ENCODE results near the gene BCL7A.
"Not testable (repeated sequence)": the region's sequence is repeated elsewhere in the genome, so short reads cannot be mapped to it uniquely, and the experiment has no call there.

Gene BCL7A

DNA sequence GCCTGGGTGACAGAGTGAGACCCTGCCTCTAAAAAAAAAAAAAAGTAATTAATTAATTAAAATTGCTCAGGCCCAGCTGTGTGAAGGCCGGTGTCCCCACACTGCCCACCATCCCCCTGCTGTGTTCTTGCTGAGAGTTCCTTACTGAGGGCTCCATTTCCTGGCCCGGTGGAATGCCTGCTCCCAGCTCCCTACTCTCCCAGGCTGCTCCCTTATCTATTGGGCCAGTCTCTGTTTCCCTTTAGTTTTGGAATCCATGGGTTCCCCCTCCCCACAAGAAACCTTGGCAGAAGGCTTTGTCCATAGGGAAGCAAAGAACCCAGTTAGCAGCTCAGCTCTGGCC lies 75.9 kb downstream of the BCL7A start:
- no peak for DNase-seq

DNA sequence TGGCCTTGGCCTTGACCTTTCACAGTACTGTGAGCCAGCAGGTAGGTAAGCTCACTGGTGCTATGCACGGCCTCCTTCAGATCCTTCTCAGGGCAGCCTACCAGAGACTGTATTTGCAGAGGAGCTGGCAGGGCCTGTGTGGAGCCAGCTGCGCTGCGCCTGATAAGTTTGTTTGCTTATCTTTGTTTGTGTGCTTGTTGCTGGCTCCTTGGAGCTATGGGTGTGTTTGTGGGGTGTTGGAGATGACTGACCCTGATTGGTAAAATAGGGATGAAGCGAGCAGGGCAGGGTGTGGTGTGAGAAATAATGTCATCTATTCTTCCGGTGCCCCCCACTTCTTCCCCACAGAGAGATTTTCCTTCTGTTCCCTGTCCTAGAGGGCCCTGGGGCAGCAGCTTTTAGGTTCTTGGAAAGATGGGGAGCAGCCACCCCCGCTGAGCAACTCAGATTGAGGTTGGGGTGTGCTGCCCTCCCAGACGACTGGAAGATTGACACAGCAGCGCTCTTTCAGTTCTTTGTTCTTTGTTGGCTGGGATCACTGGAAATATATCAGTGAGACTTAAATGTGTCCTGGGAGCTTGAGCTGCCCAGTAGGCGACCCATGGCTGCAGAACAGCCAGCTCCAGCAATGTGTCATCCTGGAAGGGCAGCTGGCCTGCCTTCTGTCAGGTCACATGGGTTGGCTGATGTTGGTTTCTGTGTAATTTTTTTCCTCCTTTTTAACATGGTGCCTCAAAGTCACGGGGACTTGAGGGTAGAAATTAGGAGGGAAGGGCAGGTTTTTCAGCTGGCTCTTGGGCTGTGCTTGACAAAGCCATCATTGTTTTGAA lies 76.5 kb downstream of the BCL7A start:
- DNase-seq: no peak

DNA sequence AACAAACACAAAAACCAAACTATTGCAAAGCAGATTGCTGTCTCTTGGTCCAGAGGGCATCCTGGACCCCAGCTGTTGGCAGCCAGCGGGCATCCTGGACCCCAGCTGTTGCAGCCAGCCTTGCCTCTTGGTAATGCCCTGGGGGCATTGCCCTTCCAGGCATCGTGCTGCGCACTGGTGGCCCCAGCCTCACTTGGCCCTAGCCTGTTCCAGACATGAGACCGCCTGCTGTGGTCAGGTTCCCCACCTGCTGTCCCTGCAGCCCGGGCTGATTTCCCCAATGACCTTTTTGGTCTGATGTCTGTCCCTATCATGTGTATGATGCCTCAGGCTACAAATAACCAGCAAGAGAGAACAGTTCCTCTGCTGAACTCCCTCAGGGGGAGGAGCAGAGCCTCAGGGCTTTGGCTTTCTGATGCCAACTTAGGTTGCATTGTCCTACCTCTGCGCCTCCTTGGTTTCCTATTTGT lies 77.6 kb downstream of the BCL7A start:
- no peak for DNase-seq

DNA sequence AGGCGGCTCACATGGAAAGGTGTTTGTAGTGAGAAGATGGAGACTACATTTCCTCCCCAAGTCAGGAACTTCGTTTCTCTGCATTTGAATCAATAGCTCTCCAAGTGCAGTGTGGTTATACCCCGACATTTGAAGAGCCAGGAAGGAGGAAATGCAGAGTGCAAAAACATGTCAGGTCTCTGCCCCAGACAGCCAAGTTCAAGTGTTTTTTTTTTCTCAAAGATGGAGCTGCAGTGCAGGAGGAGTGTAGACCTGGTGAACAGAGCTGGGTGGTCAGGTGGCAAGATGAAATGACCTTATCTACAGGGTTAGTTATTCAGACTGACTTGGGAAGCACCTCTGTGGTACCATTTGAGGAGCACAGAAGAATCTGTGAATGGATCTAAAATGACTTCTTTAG lies 78.2 kb downstream of the BCL7A start:
- DNase-seq: no peak

DNA sequence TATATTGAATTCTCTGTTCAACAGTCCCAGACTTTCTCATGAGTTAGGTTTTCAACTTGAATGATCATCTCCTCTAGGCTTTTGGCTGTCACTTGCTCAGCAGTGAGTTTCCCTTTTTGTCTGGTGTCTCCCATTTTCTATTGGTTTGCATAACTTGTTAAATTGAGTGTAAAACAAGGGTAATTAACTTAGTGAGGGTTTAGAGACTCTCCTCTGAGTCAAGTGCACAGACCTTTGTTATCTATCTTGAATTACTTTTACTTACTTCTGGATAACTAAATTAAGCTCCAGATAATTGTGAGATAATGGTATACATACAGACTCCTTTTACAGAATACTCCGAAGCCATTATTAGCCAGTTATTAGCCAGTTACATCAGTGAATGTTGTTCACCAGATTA lies 78.9 kb downstream of the BCL7A start:
- no peak for DNase-seq

DNA sequence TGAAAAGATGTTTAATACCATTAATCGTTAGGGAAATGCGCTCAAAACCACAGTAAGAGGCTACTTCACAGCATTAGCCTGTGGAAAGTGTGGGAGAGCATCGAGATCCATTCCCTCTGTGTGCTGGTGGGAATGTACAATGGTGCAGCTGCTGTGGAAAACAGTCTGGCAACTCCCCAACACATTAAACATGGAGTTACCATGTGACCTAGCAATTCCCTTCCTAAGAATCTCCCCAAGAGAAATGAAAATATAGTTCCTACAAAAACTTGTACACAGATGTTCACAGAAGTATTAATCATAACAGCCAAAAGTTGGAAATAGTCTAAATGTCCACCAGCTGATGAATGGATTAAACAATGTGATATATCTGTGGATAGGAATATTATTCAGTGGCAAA lies 80.6 kb downstream of the BCL7A start:
- no peak for DNase-seq

DNA sequence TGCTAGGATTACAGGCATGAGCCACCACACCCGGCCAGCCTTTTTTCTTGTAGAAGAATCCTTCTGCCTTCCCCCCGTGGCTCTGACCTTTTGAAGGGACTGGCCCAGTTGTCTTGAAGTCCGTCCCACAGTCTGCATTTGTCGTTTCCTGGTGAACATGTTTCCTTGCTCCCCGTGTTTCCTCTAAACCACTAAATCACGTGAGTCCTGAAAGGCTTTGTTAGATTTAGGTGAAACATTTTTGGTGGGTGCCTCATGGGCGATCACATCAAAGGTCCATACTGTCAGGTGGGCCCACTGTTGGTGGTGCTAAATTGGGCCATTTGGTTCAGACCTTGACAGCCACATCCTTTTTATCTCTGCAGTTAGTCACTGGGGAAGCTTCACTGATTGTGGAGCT lies 83.2 kb downstream of the BCL7A start:
- no peak for DNase-seq

DNA sequence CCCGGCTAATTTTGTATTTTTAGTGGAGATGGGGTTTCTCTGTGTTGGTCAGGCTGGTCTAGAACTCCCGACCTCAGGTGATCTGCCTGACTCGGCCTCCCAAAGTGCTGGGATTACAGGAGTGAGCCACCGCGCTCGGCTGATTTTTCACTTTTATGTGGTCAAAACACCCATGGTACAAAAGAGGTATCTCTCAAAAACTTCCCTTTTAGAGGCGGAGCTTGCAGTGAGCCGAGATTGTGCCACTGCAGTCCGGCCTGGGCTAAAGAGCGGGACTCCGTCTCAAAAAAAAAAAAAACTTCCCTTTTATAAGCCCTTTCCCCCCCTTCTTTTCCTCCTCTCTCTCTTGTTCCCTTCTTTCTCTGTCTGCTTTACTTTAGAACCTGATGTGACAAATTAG lies 83.8 kb downstream of the BCL7A start:
- DNase-seq: not testable (repeated sequence)

DNA sequence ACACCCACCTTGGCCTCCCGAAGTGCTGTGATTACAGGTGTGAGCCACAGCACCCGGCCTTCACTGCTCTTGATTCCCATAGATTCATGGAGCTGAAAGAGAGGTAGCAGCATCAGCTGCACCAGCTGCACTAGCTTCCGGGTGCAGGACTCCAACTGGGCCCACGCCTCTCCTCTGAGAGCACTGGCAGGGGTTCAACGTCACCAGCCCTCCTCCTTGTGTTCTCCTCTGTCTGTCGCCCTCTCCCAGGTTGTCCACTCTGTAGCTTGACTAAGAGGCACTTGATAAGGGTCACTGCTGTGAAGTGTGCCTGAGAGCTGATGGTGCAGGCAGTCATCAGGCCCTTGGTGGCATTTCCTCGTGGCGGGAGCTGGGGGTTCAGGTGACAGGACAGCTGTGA lies 85.2 kb downstream of the BCL7A start:
- no peak for DNase-seq

DNA sequence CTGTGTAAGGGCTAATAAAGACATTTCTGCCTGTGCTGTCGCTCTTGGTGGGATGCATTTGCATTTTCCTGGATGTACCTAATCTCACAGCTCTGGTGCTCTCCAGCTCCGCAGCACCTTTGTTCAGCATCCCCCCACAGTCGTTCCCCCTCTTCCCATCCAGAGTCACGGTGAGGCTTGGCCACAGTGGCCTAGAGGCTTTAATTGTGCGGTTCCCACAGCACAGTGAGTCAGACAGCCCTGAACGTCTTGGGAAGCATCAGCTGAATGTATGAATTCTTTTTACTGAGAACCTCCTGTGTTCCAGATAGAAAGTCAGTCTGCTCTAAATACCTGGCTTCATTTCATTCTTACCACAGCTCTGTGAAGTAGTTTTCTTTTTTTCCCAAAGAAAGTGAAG lies 85.6 kb downstream of the BCL7A start:
- no peak for DNase-seq

DNA sequence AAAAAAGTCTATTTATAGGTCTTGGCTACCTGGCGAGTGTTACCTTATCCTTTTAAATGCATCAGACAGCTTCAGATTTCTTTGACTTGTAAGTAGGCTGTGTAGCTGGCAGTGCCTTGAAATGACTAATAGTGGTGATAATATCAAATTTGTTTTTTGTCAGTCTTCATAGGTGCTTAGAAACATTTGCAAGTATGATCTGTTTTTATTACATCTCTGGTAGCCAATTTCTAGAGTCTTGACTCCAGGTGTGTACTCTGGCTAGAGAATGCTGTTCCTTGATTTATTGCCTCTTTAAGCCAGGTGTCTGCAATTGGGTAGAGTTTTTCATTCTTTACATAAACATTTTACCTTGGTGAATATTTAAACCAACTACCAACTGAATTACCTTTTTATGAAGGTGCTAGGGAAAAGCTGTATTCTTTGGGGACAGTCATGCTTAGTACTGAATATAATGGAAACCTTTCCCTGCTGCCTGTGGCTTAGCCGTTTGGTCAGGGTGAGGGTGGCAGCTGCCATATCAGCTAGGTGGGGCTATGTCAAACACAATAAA lies 89.5 kb downstream of the BCL7A start:
- DNase-seq: no peak
